Erythroblast (primary cell): ENCODE data around the gene PRKCZ.

Experiments used
- GATA1 ChIP-seq: IDR thresholded peaks from 2 replicates; pipeline ENCODE4 v1.6.1; 2011; ENCODE audit warnings: low read depth, mild to moderate bottlenecking, control low read depth, low read length, moderate library complexity
- POLR2A ChIP-seq: IDR thresholded peaks from 2 replicates; pipeline ENCODE4 v1.6.1; 2011; ENCODE audit warnings: mild to moderate bottlenecking, low read length

DNA sequence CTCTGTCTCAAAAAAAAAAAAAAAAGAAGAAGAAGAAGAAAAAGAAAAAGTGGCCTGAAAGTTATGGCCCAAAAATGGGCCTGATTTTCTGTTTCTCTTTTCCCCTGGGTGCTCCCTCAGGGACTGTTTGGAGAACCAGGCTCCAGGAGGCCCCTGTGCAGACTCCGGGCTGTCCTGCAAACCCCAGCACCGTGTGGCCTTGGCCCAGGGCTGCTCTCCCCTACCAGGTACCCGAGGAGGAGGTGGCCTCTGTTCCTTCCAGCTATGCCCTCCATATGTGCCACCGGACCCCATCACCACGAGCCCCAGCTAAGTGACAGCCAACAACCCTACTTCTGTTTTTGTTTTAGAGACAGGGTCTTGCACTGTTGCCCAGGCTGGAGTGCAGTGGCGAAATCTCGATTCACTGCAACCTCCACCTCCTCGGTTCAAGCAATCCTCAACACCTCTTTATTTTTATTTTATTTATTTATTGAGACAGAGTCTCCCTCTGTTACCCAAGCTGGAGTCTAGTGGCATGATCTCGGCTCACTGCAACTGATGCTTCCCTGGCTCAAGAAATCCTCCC lies 151.9 kb downstream of the PRKCZ start:
- no peak for TF ChIP-seq POLR2A
- no peak for TF ChIP-seq GATA1
